Muscle of back (tissue), 11 donors: ENCODE results near the gene MVK. TPM values are rescaled to one million over a fixed set of nuclear protein-coding genes. Genes with fewer than 3 reads are reported as not detected.

Experiments
- DNase-seq, 3 donors: peaks; one replicate each; pipeline versions ENCODE4 v3.0.0 to v3.0.0-alpha.2; 2013
- polyA plus RNA-seq, 10 donors: library from polyadenylated mRNA; unstranded; fragments of 120-200 nt; gene quantifications; one replicate each; pipeline ENCODE4 v1.2.1, GENCODE V29; 2013; ENCODE audit not compliant: insufficient read length in 10 of 10

The MVK gene
- polyA plus RNA-seq, 10 donors = 11.3 to 18.0 (median 16.0) TPM

DNA sequence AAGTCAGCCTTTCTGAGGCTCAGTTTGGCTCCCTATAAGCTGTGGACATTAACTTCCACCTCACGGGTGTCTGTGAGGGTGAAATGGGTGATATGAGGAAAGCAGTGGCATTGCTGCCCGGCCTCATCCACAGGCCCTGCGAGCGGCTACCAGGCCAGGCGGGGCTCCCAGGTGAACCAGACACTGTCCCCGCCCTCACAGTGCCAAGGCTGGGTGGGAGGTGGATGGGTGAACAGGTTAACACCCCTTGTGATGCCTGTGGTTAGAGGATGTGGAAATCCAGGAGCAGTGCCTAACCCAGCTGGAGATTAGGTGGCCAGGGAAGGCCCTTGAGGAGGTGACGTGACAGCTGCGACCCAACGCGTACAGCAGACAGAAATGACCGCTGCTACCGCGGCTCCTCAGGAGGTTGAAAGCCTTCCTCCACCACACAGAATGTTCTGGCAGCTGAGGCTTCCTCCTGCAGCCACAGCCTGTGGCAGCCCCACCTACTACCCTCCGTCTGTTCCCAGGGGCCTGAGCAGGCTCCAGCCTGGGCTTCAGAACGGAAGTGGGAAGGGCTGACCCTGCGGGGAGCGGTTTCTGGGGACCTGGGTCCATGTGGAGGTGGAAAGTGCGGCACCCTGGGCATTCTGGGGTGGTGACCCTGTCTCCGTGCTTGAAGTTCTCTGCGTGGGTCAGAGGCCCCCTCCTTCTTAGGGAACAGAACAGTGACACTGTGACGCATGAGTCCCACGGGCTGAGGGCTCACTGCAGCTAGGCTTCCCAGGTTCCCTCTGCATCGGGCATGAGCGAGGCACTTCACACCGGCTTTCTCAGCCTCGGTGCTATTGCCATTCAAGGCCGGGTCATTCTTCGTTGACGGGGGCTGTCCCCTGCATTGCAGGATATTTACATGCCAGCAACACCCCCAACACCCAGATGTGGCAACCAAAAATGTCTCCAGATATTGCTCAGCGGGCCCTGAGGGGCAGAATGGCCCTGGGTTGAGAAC, 10.0 kb upstream of the MVK start:
- DNase-seq = peak in 1 of 3 donors; percentile 38

GRCh38 chr12:109566424-109566823, 7.2 kb upstream of the MVK start:
- DNase-seq = no peak

- DNase-seq = no peak
Measured at GRCh38 chr12:109567296-109567695, 6.3 kb upstream of the MVK start.

- DNase-seq = no peak
Measured at GRCh38 chr12:109567967-109568366, 5.6 kb upstream of the MVK start.

DNA sequence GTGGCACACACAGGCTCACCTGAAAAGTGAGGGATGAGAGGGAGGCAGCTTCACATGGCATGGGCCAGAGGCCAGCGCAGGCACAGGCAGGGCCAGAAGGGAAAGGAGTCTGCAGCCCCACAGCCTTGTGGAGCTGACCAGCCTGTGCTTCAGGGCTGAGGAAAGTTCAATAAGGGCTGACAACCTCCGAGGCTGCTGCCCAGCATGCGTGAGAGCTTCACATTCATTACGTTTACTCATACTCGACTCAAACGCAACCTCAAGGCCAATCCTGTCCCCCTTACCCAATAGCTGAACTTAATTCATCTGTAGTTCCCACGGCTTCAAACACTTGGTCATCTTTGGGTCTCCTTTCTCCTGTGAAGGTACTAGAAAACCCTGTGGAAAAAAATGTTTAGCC, 5.1 kb upstream of the MVK start:
- DNase-seq = no peak

GRCh38 chr12:109571773-109572505, 1.7 kb upstream of the MVK start:
- no peak for DNase-seq

- DNase-seq = no peak
Measured at GRCh38 chr12:109572506-109572845, 1.1 kb upstream of the MVK start.

DNA sequence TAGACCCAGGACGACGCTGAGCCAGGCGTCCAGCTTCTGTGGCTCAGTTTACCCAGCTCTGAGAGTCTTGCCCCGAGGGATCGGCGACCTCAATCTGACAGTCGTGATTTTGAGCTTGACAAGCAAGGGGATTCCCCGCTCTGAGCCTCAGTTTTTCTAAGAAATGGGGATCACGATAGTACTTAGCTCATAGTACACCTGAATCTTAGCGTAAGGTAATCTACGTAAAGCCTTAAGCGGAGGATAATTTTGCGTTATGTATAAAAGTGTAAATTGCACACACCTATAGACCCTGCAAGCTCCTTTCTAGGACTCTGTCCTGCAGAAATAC, 285 bp downstream of the MVK start:
- no peak for DNase-seq

GRCh38 chr12:109575683-109576082, 2.1 kb downstream of the MVK start:
- DNase-seq = no peak

DNA sequence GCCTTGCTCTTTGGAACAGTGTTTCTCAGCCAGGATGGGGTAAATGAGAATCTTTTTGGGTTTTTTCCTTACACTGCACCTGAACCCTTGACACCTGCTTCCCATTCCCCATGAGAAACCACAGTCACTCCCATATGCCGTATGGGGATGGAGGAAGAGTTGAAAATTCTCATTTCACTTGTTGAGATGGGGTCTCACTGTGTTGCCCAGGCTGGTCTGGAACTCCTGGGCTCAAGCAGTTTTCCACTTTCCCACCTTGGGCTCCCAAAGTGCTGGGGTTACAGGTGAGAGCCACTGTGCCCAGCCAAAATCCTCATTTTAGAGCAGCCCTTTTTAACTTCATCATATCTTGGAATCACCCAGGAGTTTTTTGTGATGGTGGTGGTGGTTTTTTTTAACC, 3.7 kb downstream of the MVK start:
- no peak for DNase-seq

DNA sequence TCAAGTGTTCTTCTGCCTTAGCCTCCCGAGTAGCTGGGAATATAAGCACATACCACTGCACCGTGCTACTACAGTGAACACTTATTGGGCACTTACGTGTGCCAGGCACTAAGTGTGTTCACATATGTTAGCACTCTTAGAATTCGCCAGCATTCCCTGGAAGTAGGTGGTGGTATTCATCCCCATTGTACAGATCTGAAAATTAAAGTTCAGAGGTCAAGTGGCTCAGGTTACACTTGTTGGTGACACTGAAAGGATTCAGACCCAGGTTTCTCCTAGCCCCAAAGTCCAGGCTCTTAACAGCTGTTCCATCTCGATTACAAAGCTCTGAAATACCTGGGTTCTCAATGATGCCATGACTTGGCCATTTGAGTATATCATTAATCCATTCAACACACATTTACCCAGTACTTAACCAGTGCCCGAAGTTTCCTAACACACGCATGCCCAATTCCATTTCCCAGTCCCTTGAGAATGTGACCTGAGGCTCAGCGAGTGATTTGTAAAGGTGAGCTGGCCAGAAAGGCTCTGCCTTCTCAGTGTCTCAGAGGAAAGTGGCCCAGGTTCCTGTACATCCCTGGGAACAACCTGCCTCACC, 4.8 kb downstream of the MVK start:
- no peak for DNase-seq

DNA sequence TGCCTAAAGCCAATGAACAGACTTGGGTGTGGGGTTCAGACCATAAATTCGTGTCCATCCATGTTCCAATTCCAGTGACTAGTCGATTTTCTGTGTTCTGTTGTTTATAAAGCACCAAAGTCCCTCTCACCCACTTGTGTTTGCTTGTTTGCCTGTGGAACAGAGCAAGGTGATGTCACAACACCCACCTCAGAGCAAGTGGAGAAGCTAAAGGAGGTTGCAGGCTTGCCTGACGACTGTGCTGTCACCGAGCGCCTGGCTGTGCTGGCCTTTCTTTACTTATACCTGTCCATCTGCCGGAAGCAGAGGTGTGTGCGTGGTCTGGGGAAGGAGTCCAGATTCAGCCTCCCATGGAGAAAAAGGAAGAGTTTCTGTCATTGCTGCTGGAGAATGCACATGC, 6.0 kb downstream of the MVK start:
- no peak for DNase-seq

GRCh38 chr12:109580272-109580671, 6.7 kb downstream of the MVK start:
- DNase-seq = no peak

GRCh38 chr12:109580684-109581333, 7.2 kb downstream of the MVK start:
- DNase-seq = no peak

DNA sequence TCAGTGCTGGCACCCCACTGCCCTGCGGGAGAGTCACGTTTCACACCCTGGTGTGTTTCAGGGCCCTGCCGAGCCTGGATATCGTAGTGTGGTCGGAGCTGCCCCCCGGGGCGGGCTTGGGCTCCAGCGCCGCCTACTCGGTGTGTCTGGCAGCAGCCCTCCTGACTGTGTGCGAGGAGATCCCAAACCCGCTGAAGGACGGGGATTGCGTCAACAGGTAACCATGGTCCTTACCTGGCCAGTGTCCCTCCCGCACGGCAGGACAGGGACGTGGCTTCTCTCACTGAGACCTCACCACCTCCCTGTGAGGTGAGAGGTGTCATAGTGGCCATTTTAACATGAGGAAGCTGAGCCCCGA, 7.7 kb downstream of the MVK start:
- no peak for DNase-seq

DNA sequence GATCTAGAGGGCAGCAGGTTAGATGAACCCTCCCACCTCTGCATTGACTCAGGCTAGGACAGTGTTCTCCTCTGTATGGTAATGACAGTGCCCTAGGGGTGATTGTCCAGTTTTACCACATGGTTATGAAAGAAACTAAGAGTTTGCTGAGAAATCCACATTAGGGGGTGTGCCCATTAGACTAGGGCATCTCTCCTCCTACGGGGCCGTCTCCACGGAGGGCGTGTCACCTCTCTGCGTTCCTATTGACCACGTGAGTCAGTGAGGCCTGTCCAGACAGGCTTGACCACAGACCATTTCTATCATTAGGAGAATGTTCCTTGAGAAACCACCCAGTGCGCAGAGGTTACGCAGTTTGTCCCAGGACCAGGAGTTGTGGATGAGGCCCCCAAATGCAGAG, 8.3 kb downstream of the MVK start:
- no peak for DNase-seq

DNA sequence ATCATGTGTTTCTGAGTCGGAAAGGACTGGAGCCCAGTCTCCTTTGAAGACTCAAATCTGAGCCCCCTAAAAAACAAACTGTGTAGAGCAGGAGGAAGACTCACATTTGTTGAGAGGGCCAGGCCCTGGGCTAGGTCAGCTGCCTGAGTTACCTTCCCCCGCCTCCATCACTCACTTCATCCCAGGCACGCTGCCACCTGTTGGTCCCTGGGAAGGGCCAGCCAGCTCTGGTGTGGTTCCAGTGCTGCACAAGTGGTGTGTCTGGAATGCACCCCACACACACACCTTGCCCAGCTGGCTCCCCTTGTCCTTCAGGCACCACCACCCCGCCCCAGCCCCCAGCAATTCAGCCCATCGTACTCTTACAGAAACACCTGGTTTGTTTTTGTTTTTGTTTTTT, 9.0 kb downstream of the MVK start:
- DNase-seq = no peak

- DNase-seq = no peak
Measured at GRCh38 chr12:109583733-109584132, 10.1 kb downstream of the MVK start.

DNA sequence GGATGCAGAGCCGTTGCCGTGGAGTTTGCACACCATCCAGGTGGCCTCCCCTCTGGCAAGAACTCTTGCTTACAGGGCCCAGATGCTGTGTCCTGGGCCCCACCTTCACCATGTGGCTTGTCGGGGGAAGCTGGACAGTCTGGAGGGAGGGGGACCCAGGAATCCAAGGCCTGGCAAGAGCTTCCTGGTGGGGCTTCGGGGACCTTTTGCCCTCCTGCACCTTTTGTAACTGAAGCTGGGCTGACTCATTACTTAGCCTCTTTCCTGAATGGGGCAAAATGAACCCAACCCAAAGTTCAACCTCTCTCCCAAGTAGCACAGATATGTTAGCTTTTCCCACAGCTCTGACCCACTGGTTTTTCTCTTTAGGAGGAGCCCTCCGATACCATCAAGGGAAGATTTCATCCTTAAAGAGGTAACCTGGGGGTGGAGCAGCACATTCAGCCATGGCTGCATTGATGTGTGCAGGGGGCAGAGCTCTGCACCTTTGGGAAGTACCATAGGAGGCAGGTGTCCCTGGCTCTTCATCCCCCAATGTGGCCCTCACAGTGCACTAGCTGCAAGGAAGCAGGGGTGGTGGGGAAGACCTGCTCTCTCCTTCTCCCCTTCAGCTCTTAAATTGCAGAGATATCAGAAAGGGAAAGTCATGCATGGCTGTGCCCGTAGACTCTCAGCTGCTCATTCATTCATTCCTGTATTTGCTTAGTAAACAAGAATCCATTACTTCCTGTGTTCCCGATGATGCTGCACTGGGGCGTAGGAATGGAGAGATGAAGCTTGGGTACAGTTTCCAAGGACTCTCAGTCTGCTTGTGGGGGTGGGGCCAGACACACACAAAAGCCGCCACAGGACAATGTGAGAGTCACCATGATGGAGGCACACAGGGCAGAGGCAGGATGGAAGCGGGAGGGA, 13.0 kb downstream of the MVK start:
- DNase-seq = no peak

DNA sequence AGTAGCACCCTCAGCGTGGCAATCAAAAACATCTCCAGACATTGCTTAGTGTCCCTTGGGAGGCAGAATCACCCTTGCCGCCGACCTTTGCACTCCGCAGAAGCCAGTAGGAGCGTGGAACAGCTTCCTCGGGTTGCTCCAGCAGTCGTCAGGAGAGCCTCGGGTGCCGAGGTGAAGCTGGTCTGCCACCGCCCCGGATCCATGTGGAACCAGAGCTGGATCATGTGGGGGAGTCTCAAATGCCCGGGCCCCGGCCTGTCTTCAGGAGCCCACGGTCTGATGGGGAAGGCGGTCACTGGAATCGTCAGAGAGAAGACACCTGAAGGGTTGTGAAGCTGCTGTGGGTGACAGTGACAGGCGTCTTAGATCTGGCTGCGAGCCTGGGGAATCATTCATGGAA, 14.3 kb downstream of the MVK start:
- DNase-seq = no peak

GRCh38 chr12:109588461-109589239, 15.1 kb downstream of the MVK start:
- no peak for DNase-seq
